ENCODE measurements around the gene ADGRG1.

Gene ADGRG1

GRCh38 chr16:57633383-57634064 lies 5.1 kb downstream of the ADGRG1 start:
- no peak for DNase-seq
- no peak for TF ChIP-seq CTCF (IDR thresholded peaks at IDR 0.05)
- no peak overlapping the region for H3K27ac ChIP-seq
- H3K4me1 ChIP-seq: peaks cover 0 to 32% (median 3%) of the 10 kb centered on the region in 4 donors
- no peaks in the 10 kb centered on the region for H3K36me3 ChIP-seq
- H3K9me3 ChIP-seq: no peaks in the 10 kb centered on the region
- intact Hi-C loops (cut with DNase I; ENCODE audit: low total_unique reads): no loop called here
- H3K27me3 ChIP-seq: peaks cover 0 to 62% of the 10 kb centered on the region in 2 donors
- no peak overlapping the region for H3K4me3 ChIP-seq

GRCh38 chr16:57634171-57634570 lies 5.7 kb downstream of the ADGRG1 start:
- H3K27me3 ChIP-seq: peaks cover 0 to 62% of the 10 kb centered on the region in 2 donors
- H3K27ac ChIP-seq: no peak overlapping the region
- intact Hi-C loops (cut with DNase I; ENCODE audit: low total_unique reads): no loop called here
- H3K9me3 ChIP-seq: no peaks in the 10 kb centered on the region
- no peaks in the 10 kb centered on the region for H3K36me3 ChIP-seq
- no peak overlapping the region for H3K4me3 ChIP-seq
- H3K4me1 ChIP-seq: peaks cover 0 to 35% (median 4%) of the 10 kb centered on the region in 4 donors
- TF ChIP-seq CTCF (IDR thresholded peaks at IDR 0.05): no peak
- DNase-seq: no peak

- Histone ChIP-seq H3K9me3 (no peaks in the 10 kb centered on the region), H3K27ac (no peak overlapping the region), H3K36me3 (no peaks in the 10 kb centered on the region), H3K27me3 (peaks cover 0 to 52% of the 10 kb centered on the region in 2 donors), H3K4me3 (no peak overlapping the region), H3K4me1 (peaks cover 0 to 38% (median 5%) of the 10 kb centered on the region in 4 donors)
- no peak for DNase-seq
- intact Hi-C loops (cut with DNase I; ENCODE audit: low total_unique reads): no loop called here
- TF ChIP-seq CTCF (IDR thresholded peaks at IDR 0.05): no peak
These were observed 7.1 kb downstream of the ADGRG1 start for GRCh38 chr16:57635266-57636097.

- TF ChIP-seq CTCF (IDR thresholded peaks at IDR 0.05): no peak
- peaks cover 0 to 47% of the 10 kb centered on the region in 2 donors for H3K27me3 ChIP-seq
- H3K4me1 ChIP-seq: peaks cover 0 to 38% (median 5%) of the 10 kb centered on the region in 4 donors
- H3K4me3 ChIP-seq: no peak overlapping the region
- intact Hi-C loops (cut with DNase I; ENCODE audit: low total_unique reads): no loop called here
- H3K9me3 ChIP-seq: no peaks in the 10 kb centered on the region
- H3K36me3 ChIP-seq: no peaks in the 10 kb centered on the region
- no peak overlapping the region for H3K27ac ChIP-seq
- DNase-seq: no peak
These were observed 7.8 kb downstream of the ADGRG1 start for GRCh38 chr16:57636184-57636583.

GRCh38 chr16:57637020-57637419 lies 8.6 kb downstream of the ADGRG1 start:
- H3K4me3 ChIP-seq: no peak overlapping the region

More at GRCh38 chr16:57637020-57637419, 8.6 kb downstream of the ADGRG1 start:
- Histone ChIP-seq H3K4me1 (peaks cover 0 to 36% (median 5%) of the 10 kb centered on the region in 4 donors), H3K27me3 (peaks cover 0 to 42% of the 10 kb centered on the region in 2 donors), H3K27ac (no peak overlapping the region), H3K9me3 (no peaks in the 10 kb centered on the region), H3K36me3 (no peaks in the 10 kb centered on the region)
- DNase-seq: peak; percentile 42 to 70
- intact Hi-C loops (cut with DNase I; ENCODE audit: low total_unique reads): no loop called here
- no peak for TF ChIP-seq CTCF (IDR thresholded peaks at IDR 0.05)

Data from tibial artery (tissue), 4 donors.